HAP-1 (cell line): ENCODE data around the gene FBXW9.
"Not testable (repeated sequence)": the region's sequence is repeated elsewhere in the genome, so short reads cannot be mapped to it uniquely, and the experiment has no call there.

Source experiments
- DNase-seq, 2 experiments: peaks; one replicate each; pipeline ENCODE4 v3.0.0-alpha.2; 2016 to 2020; ENCODE audit warnings: low spot score in 2 of 2
- H3K27me3 ChIP-seq: fragments of 250-450 bp; sonication (Bioruptor Pico); 2 replicates; pipeline ENCODE4 v1.5.1; 2020; ENCODE audit warnings: low read depth, mild to moderate bottlenecking, moderate library complexity
- H3K36me3 ChIP-seq: fragments of 250-450 bp; sonication (Bioruptor Pico); replicated peaks from 2 replicates; pipeline ENCODE4 v1.5.1; 2020; ENCODE audit warnings: mild to moderate bottlenecking
- H3K4me1 ChIP-seq: fragments of 250-450 bp; sonication (Bioruptor Pico); 2 replicates; pipeline ENCODE4 v1.5.1; 2020; ENCODE audit warnings: mild to moderate bottlenecking
- H3K4me3 ChIP-seq: fragments of 250-450 bp; sonication (Bioruptor Pico); 2 replicates; pipeline ENCODE4 v1.5.1; 2020; ENCODE audit warnings: mild to moderate bottlenecking, moderate library complexity
- H3K9me3 ChIP-seq: fragments of 250-450 bp; sonication (Bioruptor Pico); 2 replicates; pipeline ENCODE4 v1.5.1; 2020; ENCODE audit warnings: mild to moderate bottlenecking, moderate library complexity
- in situ Hi-C: fragments of 300-500 bp; cut with MboI; formaldehyde crosslinking; loops from 3 replicates; pipeline ENCODE4 v1.14.3; 2020; ENCODE audit warnings: low sequenced_read_pairs, inconsistent platforms, mixed read lengths

FBXW9 gene

DNA sequence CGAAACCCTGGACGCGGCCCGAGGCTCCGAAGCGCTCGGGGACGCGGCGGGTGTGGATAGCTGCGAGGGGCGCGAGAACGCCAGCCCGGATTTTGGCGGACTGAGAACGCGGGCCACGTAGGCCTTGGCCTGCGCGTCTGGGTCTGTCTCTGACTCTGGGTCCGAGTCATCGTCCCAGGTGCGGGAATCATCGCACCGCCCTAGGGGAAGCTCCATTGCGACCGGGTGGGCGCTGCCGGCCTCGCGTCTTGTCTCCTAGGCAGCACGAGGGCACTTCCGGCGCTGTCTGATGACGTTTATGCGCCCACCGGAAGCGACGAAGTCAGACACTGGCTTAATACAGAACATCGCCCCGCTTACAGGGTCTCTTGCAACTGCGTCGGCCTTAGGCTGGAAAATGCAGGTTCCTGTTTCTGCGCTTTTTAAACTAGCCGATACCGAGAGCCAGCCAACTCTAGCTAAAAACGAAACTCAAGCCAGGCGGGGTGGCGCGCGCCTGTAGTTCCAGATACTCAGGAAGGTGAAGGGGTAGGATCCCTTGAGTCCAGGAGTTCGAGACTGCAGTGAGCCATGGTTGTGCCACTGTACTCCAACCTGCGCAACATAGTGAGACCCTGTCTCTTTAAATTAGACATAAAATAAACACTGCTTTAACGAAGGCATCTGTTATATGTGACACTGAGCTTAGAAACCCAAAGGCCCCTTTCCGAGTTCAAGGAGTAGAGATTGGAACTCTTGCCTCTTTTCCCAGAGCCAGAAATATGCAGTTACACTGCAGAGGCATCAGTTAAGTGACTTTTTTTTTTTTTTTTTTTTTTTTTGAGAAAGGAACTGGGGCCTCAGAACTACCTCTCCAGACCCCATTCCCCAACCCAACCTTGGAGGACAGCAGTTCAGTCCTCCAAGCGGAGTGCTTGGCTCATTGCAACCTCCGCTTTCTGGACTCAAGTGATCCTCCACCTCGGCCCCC is at the start of gene FBXW9:
Gene FBXW9, minus strand, starts transcription at position 266 of the 970 bp plus-strand sequence. Its CDS starts 50 bp downstream, at position 216.
- H3K36me3 ChIP-seq, result peaks cover 27% of the 10 kb centered on the region
- H3K4me1 ChIP-seq, result peaks cover 5% of the 10 kb centered on the region
- peak within 1 kb of the TSS; percentile 86 for H3K4me3 ChIP-seq
- peak; percentile 86 to 97 for DNase-seq
- in situ Hi-C loops, result no loop called here
- no peaks in the 10 kb centered on the region for H3K9me3 ChIP-seq
- H3K27me3 ChIP-seq, result no peaks in the 10 kb centered on the region

DNA sequence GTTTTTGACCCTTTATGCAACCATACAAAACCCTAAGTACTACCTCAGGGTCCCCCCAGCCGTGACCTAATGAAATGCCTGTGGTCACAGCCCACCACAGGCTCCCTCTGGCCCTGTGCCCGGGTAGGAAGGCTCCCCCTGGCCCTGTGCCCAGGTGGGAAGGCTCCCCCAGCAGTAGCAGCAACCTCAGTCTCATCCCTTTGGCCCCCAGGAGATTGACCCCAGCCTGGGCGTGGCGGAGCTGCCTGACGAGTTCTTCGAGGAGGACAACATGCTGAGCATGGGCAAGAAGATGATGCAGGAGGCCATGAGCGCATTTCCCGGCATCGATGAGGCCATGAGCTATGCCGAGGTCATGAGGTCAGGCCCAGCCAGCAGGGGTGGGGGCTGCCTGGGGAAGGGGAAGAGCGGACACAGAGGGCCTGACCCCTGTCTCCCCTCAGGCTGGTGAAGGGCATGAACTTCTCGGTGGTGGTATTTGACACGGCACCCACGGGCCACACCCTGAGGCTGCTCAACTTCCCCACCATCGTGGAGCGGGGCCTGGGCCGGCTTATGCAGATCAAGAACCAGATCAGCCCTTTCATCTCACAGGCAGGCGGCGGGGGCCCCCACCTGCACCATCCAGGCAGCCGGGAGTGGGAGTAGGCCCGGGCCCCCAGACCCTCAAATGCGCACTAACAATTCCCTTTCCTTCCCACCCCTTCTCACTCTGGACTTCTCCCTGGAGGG is 48.9 kb upstream of the FBXW9 start:
- in situ Hi-C loops, result no loop called here
- Histone ChIP-seq H3K4me1 (no peaks in the 10 kb centered on the region), H3K4me3 (no peak overlapping the region), H3K27me3 (peaks cover 10% of the 10 kb centered on the region), H3K36me3 (peaks cover 24% of the 10 kb centered on the region), H3K9me3 (no peaks in the 10 kb centered on the region)
- DNase-seq, result no peak

- no peak for DNase-seq
- H3K4me3 ChIP-seq, result peak overlapping the region; percentile 64
- H3K9me3 ChIP-seq, result no peaks in the 10 kb centered on the region; the same call in none of the 2 replicates
- no peaks in the 10 kb centered on the region for H3K27me3 ChIP-seq
- H3K4me1 ChIP-seq, result peaks cover 9% of the 10 kb centered on the region
- in situ Hi-C loops, result no loop called here
- peaks cover 19% of the 10 kb centered on the region for H3K36me3 ChIP-seq
These were observed 41.5 kb upstream of the FBXW9 start for GRCh38 chr19:12737835-12738351.

GRCh38 chr19:12736995-12737834 is 40.8 kb upstream of the FBXW9 start, which contains the start of gene GET3:
GET3 (plus strand) TSS chr19:12737497; CDS start chr19:12737506, 9 bp downstream.
- peaks cover 11% of the 10 kb centered on the region for H3K4me1 ChIP-seq
- DNase-seq, result peak; percentile 96 to 100
- H3K36me3 ChIP-seq, result peaks cover 22% of the 10 kb centered on the region
- no peaks in the 10 kb centered on the region for H3K27me3 ChIP-seq
- in situ Hi-C loops, result no loop called here
- peak within 1 kb of the TSS; percentile 64 for H3K4me3 ChIP-seq
- H3K9me3 ChIP-seq, result no peaks in the 10 kb centered on the region; the same call in none of the 2 replicates

DNA sequence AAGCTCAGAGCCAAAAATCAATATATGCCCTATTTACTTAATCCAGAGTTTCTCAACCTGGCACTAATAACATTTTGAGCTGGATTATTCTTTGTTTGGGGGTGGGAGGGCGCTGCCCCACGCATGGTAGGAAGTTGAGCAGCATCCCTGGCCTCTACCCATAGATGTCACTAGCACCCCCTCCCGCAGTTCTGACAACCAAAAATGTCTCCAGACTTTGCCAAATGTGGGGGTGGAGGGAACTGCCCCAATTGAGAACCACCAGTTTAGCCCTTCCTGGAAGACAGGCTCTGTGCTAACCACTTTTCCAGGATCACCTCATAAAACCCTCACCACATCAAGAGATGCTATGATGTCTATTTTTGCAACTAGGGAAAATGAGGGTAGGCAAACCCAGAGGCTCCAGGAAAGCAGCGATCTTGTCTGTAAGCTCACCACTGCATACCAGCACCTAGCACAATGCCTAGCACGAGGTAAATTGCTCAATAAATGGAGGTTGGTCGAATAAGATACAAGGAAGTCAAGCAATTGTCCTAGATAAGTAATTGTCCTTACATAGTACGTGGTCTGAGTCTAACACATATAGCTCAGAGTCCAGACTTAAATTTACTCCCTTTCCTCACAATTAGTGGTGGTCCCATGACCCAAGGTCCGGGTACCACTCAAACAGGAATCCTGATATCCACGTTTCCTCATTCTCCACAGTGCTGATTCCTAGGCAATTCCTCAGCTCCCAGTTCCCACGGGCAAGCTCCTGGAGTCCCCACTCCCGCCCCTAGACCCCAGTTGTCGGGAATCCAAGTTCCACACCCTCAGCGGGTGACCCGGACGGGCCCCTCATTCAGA is 37.2 kb upstream of the FBXW9 start:
- H3K4me3 ChIP-seq, result peak overlapping the region; percentile 97
- peaks cover 38% of the 10 kb centered on the region for H3K36me3 ChIP-seq
- H3K27me3 ChIP-seq, result no peaks in the 10 kb centered on the region
- peaks cover 12% of the 10 kb centered on the region for H3K4me1 ChIP-seq
- in situ Hi-C loops, result no loop called here
- no peaks in the 10 kb centered on the region; the same call in none of the 2 replicates for H3K9me3 ChIP-seq
- DNase-seq, result peak; percentile 38 to 62

- Histone ChIP-seq H3K4me3 (no peak overlapping the region), H3K4me1 (peaks cover 7% of the 10 kb centered on the region), H3K9me3 (no peaks in the 10 kb centered on the region; the same call in 1 of the 2 replicates), H3K36me3 (peaks cover 37% of the 10 kb centered on the region), H3K27me3 (no peaks in the 10 kb centered on the region)
- in situ Hi-C loops, result no loop called here
- no peak for DNase-seq
These were observed 34.9 kb upstream of the FBXW9 start for GRCh38 chr19:12731337-12731736.

- Histone ChIP-seq H3K27me3 (no peaks in the 10 kb centered on the region), H3K4me3 (no peak overlapping the region), H3K36me3 (peaks cover 37% of the 10 kb centered on the region), H3K9me3 (no peaks in the 10 kb centered on the region), H3K4me1 (peaks cover 5% of the 10 kb centered on the region)
- DNase-seq, result no peak
- in situ Hi-C loops, result no loop called here
These were observed 33.6 kb upstream of the FBXW9 start for GRCh38 chr19:12730064-12730463.

- Histone ChIP-seq H3K4me3 (no peak overlapping the region), H3K4me1 (peaks cover 3% of the 10 kb centered on the region; the same call in 1 of the 2 replicates), H3K27me3 (no peaks in the 10 kb centered on the region), H3K36me3 (peaks cover 31% of the 10 kb centered on the region), H3K9me3 (no peaks in the 10 kb centered on the region)
- no peak for DNase-seq
- in situ Hi-C loops, result no loop called here
These were observed 31.5 kb upstream of the FBXW9 start for GRCh38 chr19:12727745-12728433.

GRCh38 chr19:12726988-12727316 is 30.5 kb upstream of the FBXW9 start:
- no peaks in the 10 kb centered on the region for H3K27me3 ChIP-seq
- DNase-seq, result no peak
- H3K36me3 ChIP-seq, result peaks cover 25% of the 10 kb centered on the region
- no peak overlapping the region for H3K4me3 ChIP-seq
- in situ Hi-C loops, result no loop called here
- H3K9me3 ChIP-seq, result no peaks in the 10 kb centered on the region
- no peaks in the 10 kb centered on the region for H3K4me1 ChIP-seq

DNA sequence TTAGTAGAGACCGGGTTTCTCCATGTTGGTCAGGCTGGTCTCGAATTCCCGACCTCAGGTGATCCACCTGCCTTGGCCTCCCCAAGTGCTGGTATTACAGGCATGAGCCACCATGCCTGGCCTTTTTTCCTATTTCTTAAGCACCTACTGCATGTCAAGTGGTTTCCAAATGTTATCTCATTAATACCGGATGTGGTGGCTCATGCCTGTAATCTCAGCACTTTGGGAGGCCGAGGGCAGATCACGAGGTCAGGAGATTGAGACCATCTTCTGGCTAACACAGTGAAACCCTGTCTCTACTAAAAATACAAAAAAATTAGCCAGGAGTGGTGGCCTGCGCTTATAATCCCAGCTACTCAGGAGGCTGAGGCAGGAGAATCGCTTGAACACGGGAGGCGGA is 29.2 kb upstream of the FBXW9 start:
- H3K4me1 ChIP-seq, in situ Hi-C loops, DNase-seq, H3K9me3 ChIP-seq, H3K27me3 ChIP-seq, H3K4me3 ChIP-seq: not testable (repeated sequence)
- H3K36me3 ChIP-seq, result peaks cover 15% of the 10 kb centered on the region

- in situ Hi-C loops, result no loop called here
- Histone ChIP-seq H3K36me3 (peaks cover 17% of the 10 kb centered on the region), H3K27me3 (no peaks in the 10 kb centered on the region), H3K4me1 (no peaks in the 10 kb centered on the region), H3K4me3 (peak within 1 kb of the TSS; percentile 52), H3K9me3 (no peaks in the 10 kb centered on the region)
- peak; percentile 84 to 88 for DNase-seq
These were observed 27.4 kb upstream of the FBXW9 start, which contains the start of gene TNPO2 for GRCh38 chr19:12723641-12724426. TNPO2 (minus strand) TSS chr19:12723932; CDS start chr19:12720977, 2,955 bp downstream.
